SH-SY5Y (cell line): ENCODE data around the gene SPAG17.

ENCODE experiments used
- GATA2 ChIP-seq: IDR thresholded peaks from 2 replicates; pipeline ENCODE4 v1.6.1; 2011; ENCODE audit warnings: mild to moderate bottlenecking, low read depth, low read length
- GATA3 ChIP-seq: IDR thresholded peaks from 2 replicates; pipeline ENCODE4 v1.6.1; 2011; ENCODE audit warnings: low read depth, mild to moderate bottlenecking, low read length, moderate library complexity

Gene SPAG17

GRCh38 chr1:118039170-118039569 lies 145.9 kb downstream of the SPAG17 start:
- TF ChIP-seq GATA2 (no peak), GATA3 (no peak)

- TF ChIP-seq GATA3, result no peak
- no peak for TF ChIP-seq GATA2
Observed at GRCh38 chr1:118032883-118033282, 152.1 kb downstream of the SPAG17 start.

- TF ChIP-seq GATA2, result no peak
- no peak for TF ChIP-seq GATA3
Observed at GRCh38 chr1:118028267-118028666, 156.8 kb downstream of the SPAG17 start.

GRCh38 chr1:118023199-118023598 lies 161.8 kb downstream of the SPAG17 start:
- TF ChIP-seq GATA3 (no peak), GATA2 (no peak)

- TF ChIP-seq GATA3, result no peak
Observed at GRCh38 chr1:118021668-118022067, 163.4 kb downstream of the SPAG17 start.

- TF ChIP-seq GATA2, result no peak
- TF ChIP-seq GATA3, result no peak
Observed at GRCh38 chr1:118018060-118018459, 167.0 kb downstream of the SPAG17 start.

GRCh38 chr1:118013938-118014337 lies 171.1 kb downstream of the SPAG17 start:
- TF ChIP-seq GATA2 (no peak), GATA3 (no peak)

GRCh38 chr1:118013336-118013735 lies 171.7 kb downstream of the SPAG17 start:
- no peak for TF ChIP-seq GATA2
- no peak for TF ChIP-seq GATA3

- TF ChIP-seq GATA2, result no peak
- TF ChIP-seq GATA3, result no peak
Observed at GRCh38 chr1:118012515-118013124, 172.4 kb downstream of the SPAG17 start.

GRCh38 chr1:118008011-118008410 lies 177.0 kb downstream of the SPAG17 start:
- no peak for TF ChIP-seq GATA3
- no peak for TF ChIP-seq GATA2

GRCh38 chr1:118007391-118007790 lies 177.6 kb downstream of the SPAG17 start:
- TF ChIP-seq GATA3, result no peak
- TF ChIP-seq GATA2, result no peak

GRCh38 chr1:118004312-118004711 lies 180.7 kb downstream of the SPAG17 start:
- no peak for TF ChIP-seq GATA3
- no peak for TF ChIP-seq GATA2

GRCh38 chr1:117985973-117986372 lies 199.1 kb downstream of the SPAG17 start:
- TF ChIP-seq GATA3 (no peak), GATA2 (no peak)

GRCh38 chr1:117985239-117985638 lies 199.8 kb downstream of the SPAG17 start:
- TF ChIP-seq GATA3 (no peak), GATA2 (no peak)

GRCh38 chr1:117981455-117982192 lies 203.4 kb downstream of the SPAG17 start:
- no peak for TF ChIP-seq GATA2
- TF ChIP-seq GATA3, result no peak

GRCh38 chr1:117976381-117976780 lies 208.6 kb downstream of the SPAG17 start:
- no peak for TF ChIP-seq GATA3
- TF ChIP-seq GATA2, result no peak
